Subcutaneous adipose tissue (tissue), 4 donors: ENCODE results near the gene TMPRSS4. TPM values are rescaled to one million over a fixed set of nuclear protein-coding genes. Genes with fewer than 3 reads are reported as not detected.

Experiments
- CTCF ChIP-seq: fragments of 450-650 bp; IDR thresholded peaks from one replicate; pipeline ENCODE4 v1.5.1; 2016; ENCODE audit warnings: low read depth, mild to moderate bottlenecking, control low read depth, antibody characterized with exemption, moderate library complexity
- total RNA-seq, 4 donors: library from RNA; depleted of rRNA; stranded (reverse); fragments of >200 nt; gene quantifications; one replicate each; pipeline ENCODE4 v1.1.0, GENCODE V29; 2016

TMPRSS4 gene
- total RNA-seq, 4 donors from 2014 or later: 1.1 TPM; not detected in 3

DNA sequence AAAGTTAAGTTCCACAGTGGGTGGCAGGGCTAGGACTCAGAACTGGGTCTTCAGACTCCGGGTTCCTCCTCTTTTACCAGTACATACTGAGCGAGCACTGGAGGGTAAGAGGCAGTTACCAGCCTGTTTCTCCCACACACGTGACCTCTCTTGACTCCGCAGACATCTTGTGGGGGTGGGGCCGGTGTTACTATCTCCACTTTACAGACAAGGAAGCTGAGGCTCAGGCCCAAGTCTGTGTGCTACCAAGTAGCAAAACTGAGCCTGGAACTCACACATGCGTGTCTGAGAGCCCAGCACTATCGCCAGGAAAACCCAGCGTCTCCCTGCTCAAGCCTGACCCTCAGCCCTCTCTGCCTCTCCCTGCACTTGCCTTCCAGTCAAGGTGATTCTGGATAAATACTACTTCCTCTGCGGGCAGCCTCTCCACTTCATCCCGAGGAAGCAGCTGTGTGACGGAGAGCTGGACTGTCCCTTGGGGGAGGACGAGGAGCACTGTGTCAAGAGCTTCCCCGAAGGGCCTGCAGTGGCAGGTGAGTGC is 25.9 kb downstream of the TMPRSS4 start:
- TF ChIP-seq CTCF: no peak

- TF ChIP-seq CTCF: no peak
These were observed 27.6 kb downstream of the TMPRSS4 start for GRCh38 chr11:118104491-118104890.

GRCh38 chr11:118105657-118106305 is 28.9 kb downstream of the TMPRSS4 start:
- no peak for TF ChIP-seq CTCF

- no peak for TF ChIP-seq CTCF
These were observed 30.0 kb downstream of the TMPRSS4 start for GRCh38 chr11:118106789-118107335.

- TF ChIP-seq CTCF: no peak
These were observed 31.6 kb downstream of the TMPRSS4 start for GRCh38 chr11:118108513-118108912.

- TF ChIP-seq CTCF: no peak
These were observed 32.4 kb downstream of the TMPRSS4 start for GRCh38 chr11:118109231-118109630.

GRCh38 chr11:118111019-118111743 is 34.3 kb downstream of the TMPRSS4 start:
- TF ChIP-seq CTCF: no peak
